Keratinocyte (primary cell): ENCODE measurements around the gene ANKRD23. TPM values are rescaled to one million over a fixed set of nuclear protein-coding genes. Genes with fewer than 3 reads are reported as not detected.

ENCODE experiments used
- DNase-seq: peaks from one replicate; pipeline ENCODE4 v3.0.0-alpha.2; 2011; ENCODE audit warnings: low read depth, missing footprints, low spot score
- FAIRE-seq: peaks from 2 replicates; lab custom pipeline; 2011; peaks lifted over from hg19 to GRCh38; lab: Jason Lieb, UNC
- H2AFZ ChIP-seq: 2 replicates; pipeline ENCODE4 v1.6.0; 2012; ENCODE audit warnings: low read length, control low read depth, inconsistent platforms; ENCODE audit not compliant: control insufficient read depth
- H3K27ac ChIP-seq: 2 replicates; pipeline ENCODE4 v1.5.1; 2011; ENCODE audit warnings: low read length; ENCODE audit not compliant: control insufficient read depth, insufficient read depth
- H3K27me3 ChIP-seq: 3 replicates; pipeline ENCODE4 v1.6.0; 2011; ENCODE audit warnings: low read length; ENCODE audit not compliant: control insufficient read depth, insufficient read depth; ENCODE audit errors: extremely low read depth
- H3K36me3 ChIP-seq, 2 experiments: 2 replicates in 1 of 2; 3 replicates in 1 of 2; pipeline ENCODE4 v1.5.1; 2011; ENCODE audit warnings: low read length in 2 of 2, mild to moderate bottlenecking in 1 of 2; ENCODE audit not compliant: control insufficient read depth in 2 of 2, insufficient read depth in 2 of 2; ENCODE audit errors: extremely low read depth in 1 of 2
- H3K4me1 ChIP-seq: 3 replicates; pipeline ENCODE4 v1.5.1; 2011; ENCODE audit warnings: low read length; ENCODE audit not compliant: control insufficient read depth, insufficient read depth; ENCODE audit errors: extremely low read depth
- H3K4me2 ChIP-seq: 3 replicates; pipeline ENCODE4 v1.6.0; 2011; ENCODE audit warnings: low read depth, low read length; ENCODE audit not compliant: control insufficient read depth, insufficient read depth; ENCODE audit errors: extremely low read depth
- H3K4me3 ChIP-seq, 3 experiments: fragments of 200-600 bp in 1 of 3; sonication (generic) in 1 of 3; 2 replicates in 2 of 3; 3 replicates in 1 of 3; pipeline ENCODE4 v1.5.1; 2011 to 2016; ENCODE audit warnings: low read length in 3 of 3, mild to moderate bottlenecking in 3 of 3, control low read depth in 2 of 3, inconsistent platforms in 1 of 3, low read depth in 1 of 3, mixed read lengths in 1 of 3, mixed run types in 1 of 3, moderate library complexity in 1 of 3; ENCODE audit not compliant: control insufficient read depth in 2 of 3, insufficient read depth in 2 of 3; ENCODE audit errors: extremely low read depth in 1 of 3
- H3K79me2 ChIP-seq: 2 replicates; pipeline ENCODE4 v1.6.0; 2012; ENCODE audit warnings: low read length; ENCODE audit not compliant: control insufficient read depth, insufficient read depth
- H3K9ac ChIP-seq: 3 replicates; pipeline ENCODE4 v1.6.0; 2011; ENCODE audit warnings: low read length; ENCODE audit not compliant: control insufficient read depth, insufficient read depth; ENCODE audit errors: extremely low read depth
- H3K9me1 ChIP-seq: 3 replicates; pipeline ENCODE4 v1.6.0; 2011; ENCODE audit warnings: low read length; ENCODE audit not compliant: control insufficient read depth, insufficient read depth; ENCODE audit errors: extremely low read depth
- H3K9me3 ChIP-seq: 2 replicates; pipeline ENCODE4 v1.5.1; 2012; ENCODE audit warnings: low read depth, low read length; ENCODE audit not compliant: control insufficient read depth
- H4K20me1 ChIP-seq: 3 replicates; pipeline ENCODE4 v1.6.0; 2011; ENCODE audit warnings: low read length; ENCODE audit not compliant: control insufficient read depth, insufficient read depth; ENCODE audit errors: extremely low read depth
- EZH2 ChIP-seq: IDR thresholded peaks from one replicate; pipeline ENCODE4 v1.6.1; 2012; ENCODE audit warnings: inconsistent platforms, mild to moderate bottlenecking, low read length, moderate library complexity
- dilution Hi-C: fragments of 300-500 bp; cut with MboI; formaldehyde crosslinking; loops from one replicate; pipeline ENCODE4 v1.7.0; 2020; ENCODE audit warnings: low sequenced_read_pairs; ENCODE audit not compliant: extremely low pct_ligation_motif_present
- polyA plus RNA-seq, 5 experiments: library from polyadenylated mRNA; depleted of rRNA in 3 of 5; stranded (reverse) in 3 of 5; stranded (forward) in 1 of 5; unstranded in 1 of 5; fragments of >200 nt; gene quantifications; 1 replicate in 1 of 5; 2 replicates in 3 of 5; 3 replicates in 1 of 5; pipeline versions ENCODE4 v1.2.1 to v1.2.3, GENCODE V29; 2011 to 2012; ENCODE audit warnings: missing spikeins in 2 of 5, low read depth in 1 of 5, low replicate concordance in 1 of 5
- TF ChIP-seq, protein P1 (sequence below), 3 experiments: IDR thresholded peaks in 1 of 3; conservative IDR thresholded peaks in 1 of 3; optimal IDR thresholded peaks in 1 of 3; 2 replicates in 2 of 3; 3 replicates in 1 of 3; pipeline versions ENCODE3 to v1.5.1; 2011; ENCODE audit warnings: low read length in 3 of 3, mild to moderate bottlenecking in 3 of 3, moderate library complexity in 2 of 3, control low read depth in 1 of 3, inconsistent platforms in 1 of 3; ENCODE audit not compliant: insufficient read depth in 2 of 3; ENCODE audit errors: extremely low read depth in 1 of 3

The ANKRD23 gene
- polyA plus RNA-seq, 1 donor (not counting 4 experiments of a cell fraction or from before 2014, with no cell fraction given), result 1.4 TPM

DNA sequence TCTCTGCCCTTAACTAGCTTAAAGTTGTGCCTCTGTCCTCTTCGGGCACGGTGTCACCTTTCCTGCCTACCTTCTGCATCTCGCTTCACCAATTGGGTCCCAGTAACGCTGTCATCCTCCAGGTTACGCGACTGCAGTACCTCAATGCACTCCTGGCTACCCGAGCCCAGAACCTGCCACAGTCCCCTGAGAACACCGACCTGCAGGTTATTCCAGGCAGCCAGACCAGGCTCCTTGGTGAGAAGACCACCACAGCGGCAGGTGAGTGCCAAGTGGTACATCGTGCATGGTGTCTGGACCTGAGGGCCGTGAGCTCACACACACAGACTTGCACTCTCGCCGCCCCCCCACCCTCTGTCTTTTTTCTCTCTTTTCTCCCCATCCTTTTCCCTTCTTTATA, 14.9 kb downstream of the ANKRD23 start:
- Histone ChIP-seq H3K9me3 (no peaks in the 10 kb centered on the region), H3K4me1 (no peaks in the 10 kb centered on the region), H2AFZ (no peak overlapping the region), H3K9ac (no peak overlapping the region), H3K36me3 (peaks cover 6 to 20% of the 10 kb centered on the region in 2 experiments), H3K9me1 (no peaks in the 10 kb centered on the region), H3K27ac (no peak overlapping the region), H3K4me2 (no peak overlapping the region), H3K4me3 (no peak overlapping the region), H3K79me2 (no peaks in the 10 kb centered on the region), H4K20me1 (no peaks in the 10 kb centered on the region), H3K27me3 (no peaks in the 10 kb centered on the region)
- DNase-seq, result no peak
- dilution Hi-C loops, result no loop called here
- no peak for FAIRE-seq
- TF ChIP-seq, protein P1, sequence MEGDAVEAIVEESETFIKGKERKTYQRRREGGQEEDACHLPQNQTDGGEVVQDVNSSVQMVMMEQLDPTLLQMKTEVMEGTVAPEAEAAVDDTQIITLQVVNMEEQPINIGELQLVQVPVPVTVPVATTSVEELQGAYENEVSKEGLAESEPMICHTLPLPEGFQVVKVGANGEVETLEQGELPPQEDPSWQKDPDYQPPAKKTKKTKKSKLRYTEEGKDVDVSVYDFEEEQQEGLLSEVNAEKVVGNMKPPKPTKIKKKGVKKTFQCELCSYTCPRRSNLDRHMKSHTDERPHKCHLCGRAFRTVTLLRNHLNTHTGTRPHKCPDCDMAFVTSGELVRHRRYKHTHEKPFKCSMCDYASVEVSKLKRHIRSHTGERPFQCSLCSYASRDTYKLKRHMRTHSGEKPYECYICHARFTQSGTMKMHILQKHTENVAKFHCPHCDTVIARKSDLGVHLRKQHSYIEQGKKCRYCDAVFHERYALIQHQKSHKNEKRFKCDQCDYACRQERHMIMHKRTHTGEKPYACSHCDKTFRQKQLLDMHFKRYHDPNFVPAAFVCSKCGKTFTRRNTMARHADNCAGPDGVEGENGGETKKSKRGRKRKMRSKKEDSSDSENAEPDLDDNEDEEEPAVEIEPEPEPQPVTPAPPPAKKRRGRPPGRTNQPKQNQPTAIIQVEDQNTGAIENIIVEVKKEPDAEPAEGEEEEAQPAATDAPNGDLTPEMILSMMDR (optimal IDR thresholded peaks at IDR 0.05 in 1 of 3, IDR thresholded peaks at IDR 0.05 in 1 of 3, conservative IDR thresholded peaks at IDR 0.05 in 1 of 3; ENCODE audit: extremely low read depth in 1 of 3, insufficient read depth in 2 of 3, low read length in 3 of 3), result no peak
- no peak for TF ChIP-seq EZH2

DNA sequence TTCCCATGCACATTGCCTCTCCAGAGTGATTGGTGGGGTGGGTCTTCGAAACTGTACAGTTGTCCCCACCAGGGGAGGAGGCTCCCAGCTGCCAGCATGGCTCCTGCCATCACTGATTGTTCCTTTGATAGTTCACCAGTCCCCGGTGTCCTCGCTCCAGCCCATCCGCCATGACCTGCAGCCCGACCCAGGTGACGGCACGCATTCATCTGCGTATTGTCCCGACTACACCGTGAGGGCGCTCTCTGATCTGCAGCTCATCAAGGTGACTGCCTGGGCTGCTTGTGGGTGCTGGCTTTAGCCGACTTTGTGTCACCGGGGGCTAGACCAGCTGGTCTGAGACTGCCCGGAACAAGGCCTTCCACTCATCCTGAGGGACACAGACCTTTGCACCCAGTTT, 15.4 kb downstream of the ANKRD23 start:
- H3K9ac ChIP-seq, result no peak overlapping the region
- H3K79me2 ChIP-seq, result no peaks in the 10 kb centered on the region
- H3K4me3 ChIP-seq, result no peak overlapping the region
- H3K4me1 ChIP-seq, result no peaks in the 10 kb centered on the region
- H3K9me1 ChIP-seq, result no peaks in the 10 kb centered on the region
- H2AFZ ChIP-seq, result no peak overlapping the region
- DNase-seq (no peak), FAIRE-seq (no peak)
- H3K27ac ChIP-seq, result no peak overlapping the region
- H3K36me3 ChIP-seq, result peaks cover 6 to 20% of the 10 kb centered on the region in 2 experiments
- no peaks in the 10 kb centered on the region for H4K20me1 ChIP-seq
- H3K4me2 ChIP-seq, result no peak overlapping the region
- TF ChIP-seq, protein P1 (optimal IDR thresholded peaks at IDR 0.05 in 1 of 3, IDR thresholded peaks at IDR 0.05 in 1 of 3, conservative IDR thresholded peaks at IDR 0.05 in 1 of 3; ENCODE audit: extremely low read depth in 1 of 3, insufficient read depth in 2 of 3, low read length in 3 of 3), result no peak
- no peak for TF ChIP-seq EZH2
- dilution Hi-C loops, result no loop called here
- no peaks in the 10 kb centered on the region for H3K27me3 ChIP-seq
- no peaks in the 10 kb centered on the region for H3K9me3 ChIP-seq
